ENCODE data around the gene SIL1.

- TF ChIP-seq CTCF (conservative IDR thresholded peaks at IDR 0.05; ENCODE audit: low read depth, low read length) (no peak), EZH2 (IDR thresholded peaks at IDR 0.05; ENCODE audit: borderline replicate concordance, low read depth, low read length, poor library complexity, severe bottlenecking) (no peak)
Observed at GRCh38 chr5:139205124-139205523, 7.0 kb upstream of the SIL1 start.
